SH-SY5Y (cell line): ENCODE data around the gene TIMP1.

Experiments
- GATA2 ChIP-seq: IDR thresholded peaks from 2 replicates; pipeline ENCODE4 v1.6.1; 2011; ENCODE audit warnings: mild to moderate bottlenecking, low read depth, low read length
- GATA3 ChIP-seq: IDR thresholded peaks from 2 replicates; pipeline ENCODE4 v1.6.1; 2011; ENCODE audit warnings: low read depth, mild to moderate bottlenecking, low read length, moderate library complexity

GRCh38 chrX:47581731-47582647 is at the start of gene TIMP1:
- TF ChIP-seq GATA2: no peak
- TF ChIP-seq GATA3: no peak
